Neural progenitor cell (in vitro differentiated cells): ENCODE data around the gene NOTCH4. TPM values are rescaled to one million over a fixed set of nuclear protein-coding genes. Genes with fewer than 3 reads are reported as not detected.
A peak's percentile ranks its signal among the peaks of the same experiment; 100 is the strongest.

ENCODE experiments used
- DNase-seq: peaks from one replicate; pipeline ENCODE4 v3.0.0-alpha.2; 2016; ENCODE audit warnings: low spot score
- H2AFZ ChIP-seq: fragments of 200-600 bp; sonication (generic); replicated peaks from 2 replicates; pipeline ENCODE4 v1.6.1; 2016; ENCODE audit warnings: antibody characterized with exemption
- H3F3A ChIP-seq: fragments of 200-600 bp; sonication (generic); 2 replicates; pipeline ENCODE4 v1.6.1; 2016; ENCODE audit warnings: antibody characterized with exemption, low read depth
- H3K27ac ChIP-seq: fragments of 200-600 bp; sonication (generic); 2 replicates; pipeline ENCODE4 v1.5.1; 2016; ENCODE audit warnings: mild to moderate bottlenecking
- H3K27me3 ChIP-seq: fragments of 200-600 bp; sonication (generic); 2 replicates; pipeline ENCODE4 v1.6.1; 2016; ENCODE audit warnings: mild to moderate bottlenecking, moderate library complexity
- H3K36me3 ChIP-seq: fragments of 200-600 bp; sonication (generic); 2 replicates; pipeline ENCODE4 v1.5.1; 2016
- H3K4me1 ChIP-seq: fragments of 200-600 bp; sonication (generic); 2 replicates; pipeline ENCODE4 v1.6.1; 2016; ENCODE audit warnings: mixed run types
- H3K4me2 ChIP-seq: fragments of 200-600 bp; sonication (generic); 2 replicates; pipeline ENCODE4 v1.6.1; 2016
- H3K4me3 ChIP-seq: fragments of 200-600 bp; sonication (generic); 2 replicates; pipeline ENCODE4 v1.5.1; 2016
- H3K79me2 ChIP-seq: fragments of 200-600 bp; sonication (generic); 2 replicates; pipeline ENCODE4 v1.6.1; 2016; ENCODE audit warnings: low read depth
- H3K9ac ChIP-seq: fragments of 200-600 bp; sonication (generic); 2 replicates; pipeline ENCODE4 v1.6.1; 2016
- H3K9me3 ChIP-seq: fragments of 200-600 bp; sonication (generic); 2 replicates; pipeline ENCODE4 v1.5.1; 2016; ENCODE audit warnings: low read depth
- H4K20me1 ChIP-seq: fragments of 200-600 bp; sonication (generic); 2 replicates; pipeline ENCODE4 v1.6.1; 2016; ENCODE audit warnings: low read depth
- H3K27ac Mint-ChIP-seq: 3 replicates; pipeline ENCODE4 v1.8.0; 2021; ENCODE audit warnings: mixed read lengths
- H3K27me3 Mint-ChIP-seq: 2 replicates; pipeline ENCODE4 v1.8.0; 2022; ENCODE audit warnings: low read depth, mild to moderate bottlenecking, inconsistent platforms, moderate library complexity, mixed read lengths; ENCODE audit not compliant: insufficient read depth
- H3K36me3 Mint-ChIP-seq: 3 replicates; pipeline ENCODE4 v1.8.0; 2021; ENCODE audit warnings: mixed read lengths
- H3K4me1 Mint-ChIP-seq: 3 replicates; pipeline ENCODE4 v1.8.0; 2021; ENCODE audit warnings: mixed read lengths
- H3K4me3 Mint-ChIP-seq: 3 replicates; pipeline ENCODE4 v1.8.0; 2021; ENCODE audit warnings: mild to moderate bottlenecking, moderate library complexity, mixed read lengths
- H3K9me3 Mint-ChIP-seq: 3 replicates; pipeline ENCODE4 v1.8.0; 2020; ENCODE audit warnings: mixed read lengths
- CTCF ChIP-seq: fragments of 200-600 bp; sonication (generic); IDR thresholded peaks from 2 replicates; pipeline ENCODE4 v1.5.1; 2017; ENCODE audit warnings: antibody characterized with exemption, mild to moderate bottlenecking
- EZH2 ChIP-seq: fragments of 200-600 bp; sonication (generic); IDR thresholded peaks from 2 replicates; pipeline ENCODE4 v1.6.1; 2017; ENCODE audit warnings: antibody characterized with exemption, mild to moderate bottlenecking, moderate library complexity
- EZH2phosphoT487 ChIP-seq: fragments of 200-600 bp; sonication (generic); IDR thresholded peaks from 2 replicates; pipeline ENCODE4 v1.6.1; 2017; ENCODE audit warnings: antibody characterized with exemption
- total RNA-seq: library from RNA; depleted of rRNA; stranded (reverse); fragments of >200 nt; gene quantifications from 2 replicates; pipeline ENCODE4 v1.2.3, GENCODE V29; 2015; ENCODE audit warnings: low replicate concordance

Gene NOTCH4
- total RNA-seq, 1 donor from 2014 or later = 3.2 TPM

GRCh38 chr6:32175322-32175710 is 48.6 kb downstream of the NOTCH4 start:
- H2AFZ ChIP-seq = no peak overlapping the region
- H3K9ac ChIP-seq = peak overlapping the region; percentile 97
- H3K4me2 ChIP-seq = peak overlapping the region; percentile 93
- no peaks in the 10 kb centered on the region for H3K27me3 ChIP-seq
- H3K36me3 ChIP-seq = no peaks in the 10 kb centered on the region
- H3K9me3 ChIP-seq = no peaks in the 10 kb centered on the region
- peaks cover 35% of the 10 kb centered on the region for H3K4me1 Mint-ChIP-seq
- peak overlapping the region; percentile 49 for H3K27ac ChIP-seq
- no peaks in the 10 kb centered on the region for H3K9me3 Mint-ChIP-seq
- peaks cover 20% of the 10 kb centered on the region for H3F3A ChIP-seq
- DNase-seq = no peak
- peaks cover 4% of the 10 kb centered on the region for H3K27me3 Mint-ChIP-seq
- TF ChIP-seq EZH2phosphoT487 = no peak
- no peak for TF ChIP-seq CTCF
- TF ChIP-seq EZH2 = no peak
- peaks cover 31% of the 10 kb centered on the region for H4K20me1 ChIP-seq
- H3K79me2 ChIP-seq = peaks cover 67% of the 10 kb centered on the region
- H3K4me3 ChIP-seq = peak overlapping the region; percentile 99
- peak overlapping the region; percentile 83 for H3K27ac Mint-ChIP-seq
- peaks cover 24% of the 10 kb centered on the region for H3K4me1 ChIP-seq
- peak overlapping the region; percentile 97 for H3K4me3 Mint-ChIP-seq
- peaks cover 17% of the 10 kb centered on the region for H3K36me3 Mint-ChIP-seq

GRCh38 chr6:32174416-32174815 is 49.5 kb downstream of the NOTCH4 start:
- Histone ChIP-seq H4K20me1 (peaks cover 31% of the 10 kb centered on the region), H3K79me2 (peaks cover 59% of the 10 kb centered on the region), H3K27me3 (no peaks in the 10 kb centered on the region), H3K36me3 (no peaks in the 10 kb centered on the region), H3K27ac (no peak overlapping the region), H3F3A (peaks cover 20% of the 10 kb centered on the region), H3K9ac (peak overlapping the region; percentile 97), H3K4me2 (peak overlapping the region; percentile 93), H3K9me3 (no peaks in the 10 kb centered on the region), H3K4me3 (peak overlapping the region; percentile 99), H2AFZ (no peak overlapping the region), H3K4me1 (peaks cover 20% of the 10 kb centered on the region)
- DNase-seq = no peak
- H3K27me3 Mint-ChIP-seq = peaks cover 6% of the 10 kb centered on the region
- H3K4me1 Mint-ChIP-seq = peaks cover 30% of the 10 kb centered on the region
- peak overlapping the region; percentile 97 for H3K4me3 Mint-ChIP-seq
- no peaks in the 10 kb centered on the region for H3K9me3 Mint-ChIP-seq
- H3K36me3 Mint-ChIP-seq = peaks cover 21% of the 10 kb centered on the region
- TF ChIP-seq CTCF = no peak
- no peak overlapping the region for H3K27ac Mint-ChIP-seq

DNA sequence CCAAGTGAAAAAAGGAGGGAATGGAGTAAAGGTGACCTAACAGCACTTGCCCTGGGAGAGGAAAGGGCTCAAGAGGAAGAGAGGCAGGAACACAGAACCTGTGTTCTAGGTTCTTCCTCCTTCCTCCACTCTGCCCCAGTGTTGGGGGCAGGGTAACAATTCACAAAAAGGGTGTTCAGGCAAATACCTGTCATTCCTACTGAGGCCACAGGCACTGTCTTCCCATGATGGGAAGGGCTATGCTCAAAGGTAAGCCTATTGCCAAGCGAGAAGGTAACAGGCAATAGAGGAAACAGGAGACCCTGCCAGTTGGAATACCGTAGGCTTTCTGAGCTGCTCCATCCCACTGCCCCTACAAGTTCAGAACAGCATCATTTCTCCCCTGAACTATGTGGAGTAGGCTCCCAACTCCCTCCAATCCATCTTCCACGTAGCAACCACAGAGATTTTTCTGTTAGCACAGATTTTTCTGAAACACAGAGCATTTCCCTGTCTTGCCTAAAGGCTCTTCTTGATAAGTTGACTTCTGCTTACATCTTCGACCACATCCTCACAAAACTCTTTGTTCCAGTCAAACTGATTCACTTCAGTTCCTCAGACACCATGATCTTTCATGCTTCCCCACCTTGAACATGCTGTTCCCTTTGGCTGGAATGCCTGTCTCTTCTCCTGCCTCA is 50.7 kb downstream of the NOTCH4 start:
- no peaks in the 10 kb centered on the region for H3K9me3 Mint-ChIP-seq
- H3K9ac ChIP-seq = peak overlapping the region; percentile 4
- no peak overlapping the region for H3K27ac Mint-ChIP-seq

More for the DNA sequence above, 50.7 kb downstream of the NOTCH4 start:
- Histone ChIP-seq H3K27me3 (no peaks in the 10 kb centered on the region), H4K20me1 (peaks cover 35% of the 10 kb centered on the region), H3K9me3 (no peaks in the 10 kb centered on the region), H3F3A (peaks cover 29% of the 10 kb centered on the region), H2AFZ (no peak overlapping the region), H3K4me2 (no peak overlapping the region), H3K36me3 (no peaks in the 10 kb centered on the region), H3K4me3 (no peak overlapping the region), H3K27ac (no peak overlapping the region), H3K79me2 (peaks cover 49% of the 10 kb centered on the region), H3K4me1 (peaks cover 19% of the 10 kb centered on the region)
- DNase-seq = no peak
- peaks cover 6% of the 10 kb centered on the region for H3K27me3 Mint-ChIP-seq
- TF ChIP-seq EZH2 = no peak
- TF ChIP-seq EZH2phosphoT487 = no peak
- no peak for TF ChIP-seq CTCF
- H3K4me1 Mint-ChIP-seq = peaks cover 22% of the 10 kb centered on the region
- peaks cover 21% of the 10 kb centered on the region for H3K36me3 Mint-ChIP-seq
- H3K4me3 Mint-ChIP-seq = no peak overlapping the region
